Fibroblast of villous mesenchyme (primary cell): ENCODE results near the gene ADAMTS2. TPM values are rescaled to one million over a fixed set of nuclear protein-coding genes. Genes with fewer than 3 reads are reported as not detected.

Experiments
- DNase-seq: peaks from one replicate; pipeline ENCODE4 v3.0.0-alpha.2; 2010; ENCODE audit warnings: low read depth
- H3K4me3 ChIP-seq: 2 replicates; pipeline ENCODE4 v1.5.1; 2011; ENCODE audit warnings: low read depth, mild to moderate bottlenecking, low read length
- total RNA-seq: library from RNA; depleted of rRNA; stranded (reverse); fragments of >200 nt; gene quantifications from 2 replicates; pipeline ENCODE4 v1.2.3, GENCODE V29; 2012
- TF ChIP-seq, protein P1 (sequence below): IDR thresholded peaks from 2 replicates; pipeline ENCODE4 v1.5.1; 2012; ENCODE audit warnings: low read depth, mild to moderate bottlenecking, low read length; ENCODE audit not compliant: insufficient read depth

Gene ADAMTS2
- total RNA-seq, 1 donor, result 30.2 TPM

DNA sequence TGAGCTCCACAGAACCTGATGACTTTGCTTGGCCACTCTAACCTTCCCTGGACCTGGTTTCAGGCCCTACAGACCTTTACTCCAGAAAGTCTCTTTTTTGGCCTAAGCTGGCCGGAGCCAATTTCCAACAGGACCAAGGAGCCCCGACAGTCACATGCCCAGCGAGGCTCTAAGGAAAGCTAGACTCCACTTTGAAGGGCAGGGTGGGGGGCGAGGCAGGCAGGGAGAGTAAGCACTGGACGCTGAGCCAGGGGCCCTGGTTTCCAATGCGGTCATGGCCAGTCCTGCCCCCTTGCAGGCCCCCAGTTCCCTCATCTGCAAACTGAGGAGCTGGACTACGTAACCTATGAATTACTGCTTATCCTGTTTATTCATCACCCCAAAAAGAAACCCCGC, 65.2 kb downstream of the ADAMTS2 start:
- DNase-seq, result no peak
- TF ChIP-seq, protein P1, sequence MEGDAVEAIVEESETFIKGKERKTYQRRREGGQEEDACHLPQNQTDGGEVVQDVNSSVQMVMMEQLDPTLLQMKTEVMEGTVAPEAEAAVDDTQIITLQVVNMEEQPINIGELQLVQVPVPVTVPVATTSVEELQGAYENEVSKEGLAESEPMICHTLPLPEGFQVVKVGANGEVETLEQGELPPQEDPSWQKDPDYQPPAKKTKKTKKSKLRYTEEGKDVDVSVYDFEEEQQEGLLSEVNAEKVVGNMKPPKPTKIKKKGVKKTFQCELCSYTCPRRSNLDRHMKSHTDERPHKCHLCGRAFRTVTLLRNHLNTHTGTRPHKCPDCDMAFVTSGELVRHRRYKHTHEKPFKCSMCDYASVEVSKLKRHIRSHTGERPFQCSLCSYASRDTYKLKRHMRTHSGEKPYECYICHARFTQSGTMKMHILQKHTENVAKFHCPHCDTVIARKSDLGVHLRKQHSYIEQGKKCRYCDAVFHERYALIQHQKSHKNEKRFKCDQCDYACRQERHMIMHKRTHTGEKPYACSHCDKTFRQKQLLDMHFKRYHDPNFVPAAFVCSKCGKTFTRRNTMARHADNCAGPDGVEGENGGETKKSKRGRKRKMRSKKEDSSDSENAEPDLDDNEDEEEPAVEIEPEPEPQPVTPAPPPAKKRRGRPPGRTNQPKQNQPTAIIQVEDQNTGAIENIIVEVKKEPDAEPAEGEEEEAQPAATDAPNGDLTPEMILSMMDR, result no peak
- H3K4me3 ChIP-seq, result no peak overlapping the region

- no peak overlapping the region for H3K4me3 ChIP-seq
- TF ChIP-seq, protein P1, result no peak
- no peak for DNase-seq
Measured at GRCh38 chr5:179279347-179280094, 65.7 kb downstream of the ADAMTS2 start.

GRCh38 chr5:179278546-179278945, 66.7 kb downstream of the ADAMTS2 start:
- TF ChIP-seq, protein P1, result no peak
- DNase-seq, result no peak
- no peak overlapping the region for H3K4me3 ChIP-seq

DNA sequence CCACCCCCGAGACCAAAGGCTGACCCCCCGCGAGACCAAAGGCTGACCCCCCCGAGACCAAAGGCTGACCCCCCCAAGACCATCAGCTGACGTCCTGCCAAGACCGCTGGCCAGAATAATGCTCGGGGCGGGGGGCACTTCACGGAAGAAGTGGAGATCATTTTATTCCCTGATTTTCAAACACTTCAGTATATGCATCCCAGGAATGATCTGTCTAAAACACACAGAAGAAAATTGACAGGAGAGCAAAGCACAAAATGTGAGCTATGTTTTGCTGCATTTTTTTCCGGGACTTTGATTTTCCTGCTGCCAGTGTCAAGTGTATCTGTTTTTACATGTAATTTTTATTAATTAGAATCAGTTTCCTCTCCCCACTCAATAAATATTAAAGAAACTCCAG, 67.1 kb downstream of the ADAMTS2 start:
- no peak overlapping the region for H3K4me3 ChIP-seq
- no peak for DNase-seq
- TF ChIP-seq, protein P1, result no peak

DNA sequence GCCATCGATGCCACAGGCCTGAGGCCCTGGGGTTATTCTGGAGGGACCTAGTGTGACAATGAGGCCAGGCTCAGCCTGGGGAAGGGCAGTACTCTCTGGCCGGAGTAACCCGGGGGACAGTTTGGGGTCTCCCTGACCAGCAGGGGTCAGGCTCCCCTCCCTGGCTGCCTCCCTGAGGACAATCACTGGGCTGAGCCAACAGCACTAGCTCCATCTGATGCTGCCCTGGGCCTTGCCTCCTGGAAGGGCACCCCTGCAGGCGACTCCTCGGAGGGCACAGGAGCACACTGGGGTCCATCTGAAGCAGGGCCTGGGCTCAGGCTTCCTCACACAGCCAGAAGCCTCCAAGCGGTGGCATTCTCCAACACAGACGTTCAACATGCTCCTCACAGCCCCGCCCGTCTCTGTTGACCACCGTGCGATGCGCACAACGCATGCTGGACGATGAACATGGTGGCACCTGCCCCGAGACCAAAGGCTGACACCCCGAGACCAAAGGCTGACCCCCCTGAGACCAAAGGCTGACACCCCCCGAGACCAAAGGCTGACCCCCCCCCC, 68.3 kb downstream of the ADAMTS2 start:
- DNase-seq, result no peak
- TF ChIP-seq, protein P1, result peak; percentile 22
- H3K4me3 ChIP-seq, result no peak overlapping the region

DNA sequence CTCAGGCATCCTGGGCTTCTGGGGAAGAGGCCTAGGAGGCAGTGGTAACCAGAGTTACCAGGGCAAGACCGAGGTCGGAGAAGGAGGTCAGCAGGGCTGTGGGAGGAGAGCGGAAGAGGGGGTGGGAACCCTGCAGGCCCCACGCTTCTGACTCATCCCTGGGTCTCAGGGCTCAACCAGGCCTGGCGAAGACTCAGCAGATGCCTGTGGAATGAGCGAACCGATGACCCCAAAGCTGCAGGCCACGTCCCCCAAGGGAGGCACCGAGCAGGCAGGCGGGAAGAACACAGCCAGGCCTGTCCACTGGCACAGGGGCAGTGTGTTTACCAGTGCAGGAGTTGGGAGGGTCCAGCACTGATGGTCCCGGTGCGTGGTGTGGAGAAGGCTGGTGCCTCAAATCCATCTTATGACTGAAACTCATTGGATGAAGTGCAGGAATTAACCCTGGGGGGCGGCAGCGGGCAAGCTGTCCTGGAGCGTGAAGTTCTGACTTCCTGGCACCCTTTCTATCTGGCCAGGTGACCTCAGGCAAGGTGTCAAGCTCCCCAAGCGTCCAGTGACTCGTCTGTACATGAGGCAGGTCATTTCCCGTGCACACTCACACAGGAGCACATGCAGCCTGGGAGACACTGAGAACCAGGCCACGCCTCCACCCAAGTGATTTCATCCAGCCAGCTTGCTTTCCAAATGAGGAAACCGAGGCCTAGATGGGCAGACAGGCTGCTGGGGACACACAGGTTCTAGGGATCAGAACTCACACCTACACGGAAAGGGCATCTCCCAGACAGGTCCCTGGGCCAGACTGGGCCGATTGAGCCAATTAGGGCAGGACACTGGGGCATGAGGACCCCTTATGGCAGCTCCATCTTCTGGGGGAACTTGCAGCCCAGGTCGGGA, 69.1 kb downstream of the ADAMTS2 start:
- DNase-seq, result peak; percentile 99
- TF ChIP-seq, protein P1, result no peak
- H3K4me3 ChIP-seq, result no peak overlapping the region
